Stimulated activated CD8-positive, alpha-beta memory T cell treated with anti-CD3 and anti-CD28 coated beads, Interleukin-4, amount 100 ng/mL, for 4 hours (primary cell): ENCODE results near the gene ZNF609.

ENCODE experiments used
- DNase-seq, 2 donors: peaks; one replicate each; pipeline ENCODE4 v3.0.0-alpha.2; 2020; ENCODE audit warnings: low read depth in 2 of 2, low spot score in 1 of 2

ZNF609 gene

GRCh38 chr15:64717130-64717529, 256.8 kb downstream of the ZNF609 start:
- DNase-seq: no peak

GRCh38 chr15:64717735-64718495, 257.5 kb downstream of the ZNF609 start:
- no peak for DNase-seq

- DNase-seq: no peak
Observed at GRCh38 chr15:64720188-64720587, 259.8 kb downstream of the ZNF609 start.

GRCh38 chr15:64730151-64730550, 269.8 kb downstream of the ZNF609 start:
- no peak for DNase-seq

GRCh38 chr15:64731012-64731804, 270.8 kb downstream of the ZNF609 start:
- peak; percentile 60 to 81 for DNase-seq

- DNase-seq: no peak
Observed at GRCh38 chr15:64731805-64732151, 271.4 kb downstream of the ZNF609 start.

GRCh38 chr15:64732156-64732860, 271.9 kb downstream of the ZNF609 start:
- no peak for DNase-seq
